ENCODE data around the gene OTX1.

OTX1 gene

GRCh38 chr2:63048367-63049171 lies 2.1 kb upstream of the OTX1 start:
- H3K4me3 ChIP-seq (ENCODE audit: low read depth, low read length), result no peak overlapping the region
- no peak for DNase-seq (ENCODE audit: low read depth, low spot score)
- CTCF ChIA-PET, result interaction anchor here (1.0 kb wide), 1 partner anchor 10 kb away, joined by 3 read pairs; no protein-coding TSS in a partner anchor
- POLR2A ChIA-PET, result no interaction called here
- TF ChIP-seq CTCF (IDR thresholded peaks at IDR 0.05; ENCODE audit: insufficient read depth, low read length, missing control alignments), result no peak

- DNase-seq (ENCODE audit: low read depth, low spot score), result no peak
- ChIA-PET CTCF (interaction anchor here (1.0 kb wide), 1 partner anchor 9 kb away, joined by 3 read pairs; no protein-coding TSS in a partner anchor), POLR2A (no interaction called here)
- TF ChIP-seq CTCF (IDR thresholded peaks at IDR 0.05; ENCODE audit: insufficient read depth, low read length, missing control alignments), result no peak
- H3K4me3 ChIP-seq (ENCODE audit: low read depth, low read length), result peak overlapping the region; percentile 42; the same call in 1 of the 2 replicates
Observed at GRCh38 chr2:63049211-63049969, 1.2 kb upstream of the OTX1 start.

- TF ChIP-seq CTCF (IDR thresholded peaks at IDR 0.05; ENCODE audit: insufficient read depth, low read length, missing control alignments), result no peak
- H3K4me3 ChIP-seq (ENCODE audit: low read depth, low read length), result peak overlapping the region; percentile 42
- ChIA-PET POLR2A (no interaction called here), CTCF (no interaction called here)
- no peak for DNase-seq (ENCODE audit: low read depth, low spot score)
Observed at GRCh38 chr2:63049970-63050333, 678 bp upstream of the OTX1 start.

- DNase-seq (ENCODE audit: low read depth, low spot score), result no peak
- ChIA-PET CTCF (interaction anchor here (0.6 kb wide), 1 partner anchor 191 kb away, joined by 3 read pairs; no protein-coding TSS in a partner anchor), POLR2A (no interaction called here)
- H3K4me3 ChIP-seq (ENCODE audit: low read depth, low read length), result peak overlapping the region; percentile 50
- TF ChIP-seq CTCF (IDR thresholded peaks at IDR 0.05; ENCODE audit: insufficient read depth, low read length, missing control alignments), result no peak
Observed at GRCh38 chr2:63051042-63051794, 588 bp downstream of the OTX1 start.

GRCh38 chr2:63051795-63052333 lies 1.2 kb downstream of the OTX1 start:
- CTCF ChIA-PET, result no interaction called here
- H3K4me3 ChIP-seq (ENCODE audit: low read depth, low read length), result no peak overlapping the region
- no peak for DNase-seq (ENCODE audit: low read depth, low spot score)
- no peak for TF ChIP-seq CTCF (IDR thresholded peaks at IDR 0.05; ENCODE audit: insufficient read depth, low read length, missing control alignments)
- POLR2A ChIA-PET, result no interaction called here
